IPS-NIHi7 (cell line): ENCODE data around the gene REEP5.

Experiments
- DNase-seq: peaks from one replicate; pipeline ENCODE4 v3.0.0; 2012; ENCODE audit warnings: mixed read lengths; ENCODE audit errors: extremely low spot score

The REEP5 gene

GRCh38 chr5:112844489-112844888, 77.5 kb downstream of the REEP5 start:
- DNase-seq = no peak

GRCh38 chr5:112833971-112834370, 88.1 kb downstream of the REEP5 start:
- no peak for DNase-seq

- DNase-seq = no peak
These were observed 91.6 kb downstream of the REEP5 start for GRCh38 chr5:112830378-112830777.
